ENCODE data around the gene KLK4.
A peak's percentile ranks its signal among the peaks of the same experiment; 100 is the strongest.

The KLK4 gene, protein sequence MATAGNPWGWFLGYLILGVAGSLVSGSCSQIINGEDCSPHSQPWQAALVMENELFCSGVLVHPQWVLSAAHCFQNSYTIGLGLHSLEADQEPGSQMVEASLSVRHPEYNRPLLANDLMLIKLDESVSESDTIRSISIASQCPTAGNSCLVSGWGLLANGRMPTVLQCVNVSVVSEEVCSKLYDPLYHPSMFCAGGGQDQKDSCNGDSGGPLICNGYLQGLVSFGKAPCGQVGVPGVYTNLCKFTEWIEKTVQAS

DNA sequence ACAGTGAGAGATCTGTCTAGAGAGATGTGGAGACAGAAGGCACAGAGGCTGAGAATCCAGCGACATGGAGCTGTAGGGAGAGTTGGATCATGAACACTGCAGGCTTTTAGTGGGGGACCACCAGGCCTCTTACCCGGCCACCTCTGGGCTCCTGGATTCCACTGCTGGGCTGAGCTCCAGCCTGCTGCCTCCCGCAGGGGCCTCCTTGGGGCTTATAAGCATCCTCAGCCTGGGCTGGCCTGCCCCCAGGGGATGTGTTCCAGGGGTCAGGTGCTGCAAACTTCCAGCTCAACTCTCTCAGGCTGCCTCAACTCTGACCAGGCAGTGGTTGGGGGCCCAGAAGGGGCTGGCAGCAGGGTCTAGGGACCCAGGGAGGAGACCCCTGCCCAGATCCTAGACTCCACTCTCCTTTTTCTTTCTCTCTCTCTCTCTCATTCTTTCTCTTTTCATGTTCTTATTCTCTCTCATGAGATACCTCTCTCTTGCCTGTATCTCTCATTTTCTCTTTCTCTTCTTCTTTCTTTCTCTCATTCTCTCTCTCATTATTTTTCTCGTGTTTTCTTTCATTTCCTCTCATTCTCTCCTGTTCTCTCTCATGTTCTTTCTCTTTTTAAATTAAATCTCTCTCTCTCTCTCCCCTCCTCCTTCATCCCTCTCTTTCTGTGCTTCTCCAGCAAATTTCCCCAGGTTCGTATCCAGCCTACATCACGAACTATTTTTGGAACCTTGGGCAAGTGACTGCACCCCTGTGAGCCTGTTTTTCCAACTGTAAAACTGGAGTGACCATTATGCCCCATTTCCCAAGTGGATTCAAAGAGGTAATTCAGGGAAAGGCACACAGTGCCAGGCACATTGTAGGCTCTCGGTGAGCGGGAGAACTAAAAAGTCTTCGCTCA is at the start of gene KLK4:
Gene KLK4, minus strand, starts transcription at position 190 of the 896 bp plus-strand sequence. CDS start 657 bp downstream, outside the sequence.
- DNase-seq (ENCODE audit: low read depth), result no peak

DNA sequence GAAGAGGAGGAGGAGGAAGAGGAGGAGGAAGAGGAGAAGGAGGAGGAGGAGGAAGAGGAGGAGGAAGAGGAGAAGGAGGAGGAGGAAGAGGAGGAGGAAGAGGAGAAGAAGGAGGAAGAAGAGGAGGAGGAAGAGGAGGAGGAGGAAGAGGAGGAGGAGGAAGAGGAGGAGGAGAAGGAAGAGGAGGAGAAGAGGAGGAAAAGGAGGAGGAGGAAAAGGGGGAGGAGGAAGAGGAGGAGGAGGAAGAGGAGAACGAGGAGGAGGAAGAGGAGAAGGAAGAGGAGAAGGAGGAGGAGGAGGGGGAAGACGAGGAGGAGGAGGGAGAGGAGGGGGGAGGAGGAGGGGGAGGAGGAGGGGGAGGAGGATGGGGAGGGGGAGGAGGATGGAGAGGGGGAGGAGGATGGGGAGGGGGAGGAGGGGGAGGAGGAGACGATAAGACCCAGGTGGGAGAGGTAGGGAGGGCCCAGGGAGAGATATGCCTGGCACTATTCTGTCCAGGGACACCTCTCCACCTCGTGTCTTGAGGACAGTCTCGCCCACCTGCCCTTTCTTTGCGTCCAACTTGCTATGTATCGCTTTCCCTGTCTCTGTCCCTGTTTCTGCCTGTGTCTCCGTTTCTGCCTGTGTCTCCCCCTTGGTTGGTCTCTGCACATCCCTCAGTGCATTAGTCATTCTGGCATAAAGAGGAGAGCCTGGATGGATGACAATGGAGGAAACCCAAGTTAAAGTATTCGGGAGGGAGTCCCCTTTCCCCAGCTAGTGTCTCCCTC is 48.7 kb upstream of the KLK4 start:
- DNase-seq (ENCODE audit: low read depth), result no peak

DNA sequence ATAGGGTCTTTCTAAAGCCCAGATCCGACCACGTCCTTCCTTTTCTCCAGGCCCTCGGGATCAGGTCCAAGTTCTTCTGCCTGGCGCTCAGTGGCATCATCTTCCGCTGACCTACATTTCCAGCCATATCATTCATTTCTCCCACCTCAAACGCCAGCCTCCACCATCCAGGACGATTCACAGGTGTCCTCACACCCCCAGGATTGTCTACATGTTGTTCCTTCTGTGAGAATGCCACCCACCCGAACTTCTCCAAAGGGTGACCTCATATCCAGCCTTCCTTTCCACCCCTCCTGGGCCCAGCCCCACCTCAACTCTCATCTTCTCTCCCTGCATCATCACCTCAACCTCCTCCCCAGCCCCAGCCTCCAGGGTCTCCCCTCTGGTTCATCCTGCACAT is 46.4 kb upstream of the KLK4 start:
- DNase-seq (ENCODE audit: low read depth), result no peak

DNA sequence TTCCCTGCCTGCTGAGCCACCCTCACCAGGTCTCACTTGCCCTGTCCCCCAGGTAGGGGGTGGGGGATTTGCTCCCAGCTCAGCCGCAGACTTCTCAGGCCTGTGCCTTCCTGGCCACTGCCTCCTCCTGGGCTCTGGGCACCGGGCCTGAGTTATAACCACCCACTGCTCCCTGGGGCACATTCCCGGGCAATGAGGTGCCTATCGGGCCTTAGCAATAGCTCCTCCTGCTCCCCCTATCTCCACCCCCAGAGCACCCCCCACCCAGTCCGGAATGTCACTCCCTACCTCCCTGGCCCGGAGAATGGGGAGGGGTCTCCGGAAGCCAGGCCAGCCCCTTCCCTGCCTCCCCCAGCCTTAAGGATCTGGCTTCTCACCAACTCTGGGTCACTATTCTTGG is 41.7 kb upstream of the KLK4 start, which contains the start of gene KLK5:
Gene KLK5, minus strand, starts transcription at position 129 of the 400 bp plus-strand sequence. CDS start 381 bp downstream, outside the sequence.
- DNase-seq (ENCODE audit: low read depth), result no peak

DNA sequence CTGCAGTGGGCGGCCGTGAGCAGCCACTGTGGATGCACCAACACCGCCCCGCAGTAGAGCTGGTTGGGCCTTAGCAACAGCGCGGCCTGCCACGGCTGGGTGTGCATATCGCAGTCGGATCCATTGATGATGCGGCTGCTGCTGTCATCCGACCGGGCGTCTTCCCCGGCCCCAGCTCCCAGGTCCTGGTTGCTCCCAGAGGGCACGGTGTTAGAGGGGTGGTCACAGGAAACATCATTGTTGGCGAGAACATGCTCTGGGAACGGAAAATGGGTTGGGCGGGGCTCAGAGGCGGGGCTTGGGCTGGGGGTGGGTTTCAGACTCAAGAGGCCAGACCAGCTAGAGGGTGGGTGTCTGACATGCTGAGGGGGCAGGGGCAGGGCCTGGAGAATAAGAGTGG is 38.7 kb upstream of the KLK4 start:
- DNase-seq (ENCODE audit: low read depth), result no peak

DNA sequence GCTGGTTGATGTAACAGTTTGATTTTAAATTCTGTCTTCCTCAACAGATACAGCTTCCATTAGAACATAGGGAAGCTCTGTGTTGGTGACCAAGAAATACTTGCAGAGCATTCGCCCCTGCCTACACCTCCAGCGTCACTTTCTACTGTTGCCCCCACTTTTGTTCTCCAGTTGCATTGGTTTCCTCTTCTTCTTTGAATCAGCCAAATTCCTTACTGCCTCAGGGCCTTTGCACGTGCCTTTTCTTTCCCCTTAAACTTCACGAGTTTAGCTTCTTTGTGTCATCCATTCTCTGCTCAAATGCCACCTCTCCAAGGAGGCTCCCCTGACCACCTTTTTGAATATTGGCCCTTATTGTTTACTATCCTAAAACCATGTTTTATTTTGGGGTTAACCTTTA is 35.9 kb upstream of the KLK4 start:
- DNase-seq (ENCODE audit: low read depth), result no peak

DNA sequence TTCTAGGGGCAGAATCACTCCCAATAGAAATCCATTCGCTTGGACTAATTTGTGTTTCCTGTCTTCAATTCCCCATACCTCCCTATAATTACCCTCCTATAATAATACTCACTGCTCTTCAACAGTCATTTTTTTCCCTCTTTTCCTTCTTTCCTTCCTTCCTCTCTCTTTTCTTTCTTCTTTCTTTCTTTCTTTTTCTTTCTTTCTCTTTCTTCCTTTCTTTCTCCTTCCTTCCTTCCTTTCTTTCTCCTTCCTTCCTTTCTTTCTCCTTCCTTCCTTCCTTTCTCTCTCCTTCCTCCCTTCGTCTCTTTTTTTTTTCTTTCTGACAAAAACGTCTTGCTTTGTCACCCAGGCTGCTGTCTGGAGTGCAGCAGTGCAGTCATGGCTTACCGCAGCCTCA is 33.6 kb upstream of the KLK4 start:
- no peak for DNase-seq (ENCODE audit: low read depth)

DNA sequence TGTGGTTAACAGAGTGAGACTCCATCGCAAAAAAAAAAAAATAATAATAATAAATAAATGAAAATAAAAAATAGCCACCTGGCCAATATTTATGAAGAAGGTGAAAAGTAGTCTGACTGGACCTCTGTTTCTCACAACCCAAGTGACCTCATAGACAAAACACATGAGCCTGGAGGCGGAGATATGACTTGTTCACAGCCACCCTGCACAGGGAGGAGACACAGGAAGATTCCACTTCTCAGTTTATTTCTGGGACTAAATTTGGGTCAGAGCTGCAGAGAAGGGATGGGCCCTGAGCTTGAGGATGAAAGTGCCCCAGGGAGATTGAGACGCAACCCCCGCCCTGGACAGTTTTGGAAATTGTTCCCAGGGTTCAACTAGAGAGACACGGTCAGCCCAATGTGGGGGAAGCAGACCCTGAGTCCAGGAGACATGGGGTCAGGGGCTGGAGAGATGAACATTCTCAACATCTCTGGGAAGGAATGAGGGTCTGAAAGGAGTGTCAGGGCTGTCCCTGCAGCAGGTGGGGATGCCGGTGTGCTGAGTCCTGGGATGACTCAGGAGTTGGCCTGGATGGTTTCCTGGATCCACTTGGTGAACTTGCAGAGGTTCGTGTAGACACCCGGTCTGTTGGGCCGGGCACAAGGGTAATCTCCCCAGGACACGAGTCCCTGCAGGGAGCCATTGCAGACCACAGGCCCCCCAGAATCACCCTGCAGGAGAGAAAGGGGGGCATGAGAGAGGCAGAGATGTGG is 32.1 kb upstream of the KLK4 start:
- no peak for DNase-seq (ENCODE audit: low read depth)

DNA sequence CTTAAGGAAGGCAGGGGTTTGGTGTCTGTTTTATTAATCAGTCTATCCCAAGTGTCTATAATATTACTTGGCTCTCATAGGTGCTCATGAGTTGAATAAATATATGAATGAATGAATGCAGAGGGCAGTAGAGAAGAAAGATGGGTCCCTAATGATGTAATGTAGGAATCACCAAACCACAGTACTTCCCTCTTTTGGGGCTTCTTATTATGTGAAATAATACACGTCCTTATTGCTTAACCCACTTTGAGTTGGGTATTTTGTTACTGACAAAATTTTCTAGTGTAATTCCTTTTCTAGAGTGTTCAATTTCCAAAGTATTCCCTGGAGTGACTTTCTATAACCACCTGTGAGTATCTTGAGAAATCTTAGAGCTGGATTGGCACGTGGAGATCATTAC is 28.4 kb upstream of the KLK4 start:
- DNase-seq (ENCODE audit: low read depth), result no peak

DNA sequence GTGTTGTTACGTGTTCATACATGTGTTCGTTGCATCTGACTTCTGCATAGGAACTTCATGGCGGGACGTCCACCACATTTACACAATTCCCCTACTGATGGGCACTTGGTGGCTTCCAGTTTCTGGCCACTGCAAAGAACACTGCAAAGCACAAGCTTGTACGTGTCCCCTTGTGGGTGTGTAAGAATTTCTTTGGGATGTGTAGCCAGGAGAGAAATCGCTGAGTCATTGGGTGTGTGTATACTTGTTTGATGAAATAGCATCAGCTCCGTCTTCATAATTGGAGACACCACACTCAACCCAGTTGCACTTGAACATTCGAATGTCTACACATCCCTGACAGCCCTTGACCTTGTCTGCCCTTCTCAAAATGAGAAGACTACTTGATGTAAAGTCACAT is 22.4 kb upstream of the KLK4 start:
- DNase-seq (ENCODE audit: low read depth), result no peak

DNA sequence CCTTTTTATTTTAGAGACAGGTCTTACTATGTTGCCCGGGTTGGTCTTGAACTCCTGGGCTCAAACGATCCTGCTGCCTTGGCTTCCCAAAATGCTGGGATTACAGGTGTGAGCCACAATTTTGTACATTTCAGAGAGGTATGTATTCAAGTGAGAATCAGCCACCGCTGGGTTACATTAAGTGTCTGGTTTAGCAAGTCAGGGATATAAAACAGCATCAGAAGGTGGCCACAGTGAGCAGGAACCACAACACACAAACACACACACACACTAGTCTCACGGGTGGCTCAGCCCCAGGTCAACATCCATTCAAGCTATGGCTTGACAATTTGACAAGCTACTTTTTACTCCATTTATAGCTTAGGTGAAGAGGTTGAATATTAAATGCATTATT is 21.5 kb upstream of the KLK4 start:
- DNase-seq (ENCODE audit: low read depth), result no peak

DNA sequence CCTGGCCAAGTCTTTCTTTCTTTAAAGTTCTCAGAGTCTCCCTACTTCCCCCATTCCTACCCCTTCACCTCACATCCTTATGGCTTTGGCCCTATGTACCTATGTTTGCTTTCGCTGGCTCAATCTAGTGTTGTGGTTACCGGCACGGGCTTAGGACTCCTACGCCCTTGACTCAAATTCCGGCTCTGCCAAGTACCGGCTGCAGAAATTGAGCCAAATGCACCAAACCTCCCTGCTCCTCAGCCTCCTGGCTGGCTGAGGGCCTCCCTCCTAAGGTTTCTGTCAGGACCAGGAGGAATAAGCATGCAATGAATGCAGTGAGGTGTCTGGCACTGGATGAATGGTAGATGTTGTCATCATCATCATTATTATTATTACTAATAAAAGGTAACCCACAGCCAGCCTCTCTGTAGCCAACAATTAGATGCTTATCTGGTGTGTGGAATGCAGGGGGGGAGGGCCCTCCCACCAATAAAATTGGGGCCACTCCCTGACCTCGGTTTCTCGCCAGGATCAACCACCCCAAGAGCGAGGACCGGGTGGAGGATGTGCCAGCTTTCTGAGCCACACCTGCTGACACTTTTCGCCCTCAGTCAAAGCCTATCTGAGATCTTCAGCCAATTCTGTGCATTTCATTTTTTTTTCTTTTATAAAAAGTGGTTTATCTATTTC is 21.0 kb upstream of the KLK4 start:
- DNase-seq (ENCODE audit: low read depth), result no peak

DNA sequence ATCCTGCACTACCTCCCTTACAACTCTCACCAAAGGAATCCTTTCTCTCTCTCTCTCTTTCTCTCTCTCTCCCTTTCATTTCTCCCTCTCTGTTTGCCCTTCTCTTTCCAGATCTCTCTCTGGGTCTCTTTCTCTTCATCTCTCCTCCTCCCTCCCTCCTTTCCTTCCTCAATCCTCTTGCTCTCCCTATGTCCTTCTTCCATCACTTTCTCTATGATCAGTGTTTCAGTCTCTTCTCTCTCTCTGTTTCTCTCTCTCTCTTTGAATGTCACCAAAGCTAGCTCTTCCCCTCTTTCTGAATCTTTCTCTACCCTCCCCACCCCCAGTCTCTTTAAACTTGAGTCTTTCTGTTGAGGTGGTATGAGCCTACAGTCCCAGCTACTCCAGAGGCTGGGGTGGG is 19.8 kb upstream of the KLK4 start:
- DNase-seq (ENCODE audit: low read depth), result no peak

DNA sequence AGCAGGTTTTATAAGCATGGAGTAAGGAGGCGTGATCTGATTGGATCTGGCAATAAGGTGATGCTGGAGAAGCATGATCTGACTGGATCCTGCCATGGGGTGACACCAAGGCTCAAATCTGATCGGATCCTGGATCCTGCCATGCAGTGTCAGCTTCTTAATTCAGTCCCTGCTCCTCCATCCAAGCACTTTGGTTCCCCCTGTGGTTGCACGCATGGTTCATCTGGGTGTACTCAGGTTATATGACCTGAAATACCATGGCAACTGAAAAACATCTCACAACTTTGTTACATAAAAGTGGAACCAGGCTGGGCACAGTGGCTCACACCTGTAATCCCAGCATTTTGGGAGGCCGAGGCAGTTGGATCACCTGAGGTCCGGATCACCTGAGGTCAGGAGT is 17.6 kb upstream of the KLK4 start:
- no peak for DNase-seq (ENCODE audit: low read depth)

DNA sequence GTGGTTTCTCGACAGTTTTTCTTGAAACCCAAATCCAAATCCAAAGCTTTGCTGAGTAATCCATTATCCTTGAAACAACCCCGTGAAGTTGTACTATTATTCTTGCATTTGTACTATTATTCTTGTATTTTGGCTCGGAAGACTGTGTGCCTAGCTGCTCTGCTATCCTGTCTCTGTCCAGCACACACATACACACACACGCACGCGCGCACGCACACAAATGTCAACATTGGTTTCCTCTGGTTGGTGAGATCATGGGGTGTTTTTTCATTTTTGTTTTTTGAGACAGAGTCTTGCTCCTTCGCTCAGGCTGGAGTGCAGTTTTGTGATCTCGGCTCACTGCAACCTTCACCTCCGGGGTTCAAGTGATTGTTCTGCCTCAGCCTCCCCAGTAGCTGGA is 14.9 kb upstream of the KLK4 start:
- no peak for DNase-seq (ENCODE audit: low read depth)

DNA sequence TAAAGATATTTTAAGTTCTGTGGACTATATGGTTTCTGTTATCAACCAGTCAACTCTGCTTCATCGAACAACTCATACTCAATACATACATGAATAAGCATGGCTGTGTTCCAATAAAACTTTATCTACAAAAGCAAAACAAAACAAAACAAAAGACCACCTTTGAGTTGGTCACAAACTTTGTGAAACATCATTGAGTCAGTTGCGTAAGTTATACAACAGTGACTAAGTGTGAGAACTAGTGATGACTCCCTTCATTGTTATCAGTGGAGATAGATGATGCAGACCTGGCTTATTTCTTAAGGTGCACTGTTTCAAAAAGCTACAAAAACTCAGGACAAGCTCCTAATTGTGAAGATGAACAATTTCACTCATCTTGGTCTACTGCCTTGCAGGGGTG is 14.5 kb upstream of the KLK4 start:
- no peak for DNase-seq (ENCODE audit: low read depth)

DNA sequence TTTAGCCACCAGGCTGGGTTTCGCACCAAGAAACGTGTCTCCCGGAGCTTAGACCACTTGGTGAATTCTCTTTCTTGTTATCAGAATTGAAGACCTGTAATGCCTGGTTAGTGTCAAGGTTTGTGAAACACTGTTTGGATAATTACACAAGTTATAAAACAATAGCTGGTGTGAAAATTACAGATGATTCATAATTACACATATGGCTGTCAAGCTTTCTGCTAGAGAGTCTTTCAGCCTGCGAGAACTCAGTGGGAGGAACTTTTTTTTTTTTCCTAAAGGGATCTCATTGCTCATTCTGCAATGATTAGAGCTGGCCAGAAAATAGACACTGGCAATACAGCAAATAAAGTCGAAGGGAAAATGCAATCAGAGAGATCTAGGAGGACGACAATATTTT is 13.4 kb upstream of the KLK4 start:
- DNase-seq (ENCODE audit: low read depth), result no peak

DNA sequence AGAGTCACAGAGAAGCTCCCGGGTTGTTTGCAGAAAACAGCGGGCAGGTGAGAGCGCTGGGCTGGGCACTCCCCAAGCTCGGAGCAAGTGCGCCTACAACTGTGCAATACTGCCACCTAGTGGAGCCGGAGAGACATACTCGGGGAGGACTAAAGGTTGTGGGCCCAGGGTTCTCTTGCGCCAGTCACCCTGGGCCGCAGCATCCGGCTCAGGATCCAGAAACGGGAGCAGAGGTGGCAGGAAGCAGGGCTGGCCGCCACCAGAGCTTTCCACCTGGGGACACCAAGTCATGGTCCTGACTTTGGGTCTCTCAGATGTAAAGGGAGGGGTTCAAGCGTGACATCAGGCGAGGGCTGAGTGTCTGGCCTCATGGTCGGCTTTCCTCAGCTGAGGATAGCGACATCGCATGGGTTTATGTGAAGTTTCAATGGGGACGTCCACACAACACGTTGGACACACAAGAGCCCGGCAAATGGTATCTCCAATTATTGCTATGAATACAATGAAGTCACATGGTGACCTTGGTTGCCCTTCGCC is 11.2 kb upstream of the KLK4 start:
- peak; percentile 43 for DNase-seq (ENCODE audit: low read depth)

DNA sequence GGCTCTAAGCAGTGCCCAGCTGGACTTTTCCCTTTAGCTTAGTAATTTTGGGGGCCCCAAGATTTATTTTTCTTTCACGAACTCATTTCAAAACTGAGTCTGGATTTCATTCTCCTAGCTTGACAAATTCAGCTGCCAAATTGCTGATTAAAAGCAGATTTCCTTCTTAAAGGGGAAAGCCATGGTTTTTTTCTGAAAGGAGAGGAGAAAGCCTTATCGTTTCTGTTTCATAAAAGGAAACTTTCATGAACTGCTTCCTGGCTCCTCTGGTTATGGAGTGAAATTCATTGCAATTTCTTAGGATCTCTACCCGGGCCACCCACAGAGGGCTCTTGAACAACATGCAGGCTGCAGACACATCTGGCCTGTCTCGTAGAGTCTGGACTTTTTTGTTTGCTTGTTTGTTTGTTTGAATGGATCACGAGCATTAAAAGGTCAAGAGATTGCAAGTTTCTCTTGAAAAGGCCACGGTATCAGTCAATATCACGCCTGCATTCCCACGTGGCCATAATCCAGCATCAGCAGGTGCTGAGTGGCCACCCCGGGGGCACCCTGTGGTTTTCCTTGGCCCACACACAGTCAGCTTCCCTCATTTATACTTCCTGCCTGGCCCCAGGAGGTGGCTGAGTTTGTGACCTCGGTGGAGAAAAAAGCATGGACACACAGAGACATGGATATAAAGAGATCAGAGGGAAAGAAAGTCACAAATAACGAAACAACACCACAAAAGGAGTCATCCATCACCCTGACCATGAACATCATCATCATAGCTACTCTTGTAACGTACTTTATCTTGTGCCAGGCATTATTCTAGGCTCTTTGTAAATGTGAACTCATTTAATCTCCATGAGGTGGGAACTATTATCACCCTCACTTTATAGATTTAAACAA is 10.5 kb upstream of the KLK4 start:
- no peak for DNase-seq (ENCODE audit: low read depth)

DNA sequence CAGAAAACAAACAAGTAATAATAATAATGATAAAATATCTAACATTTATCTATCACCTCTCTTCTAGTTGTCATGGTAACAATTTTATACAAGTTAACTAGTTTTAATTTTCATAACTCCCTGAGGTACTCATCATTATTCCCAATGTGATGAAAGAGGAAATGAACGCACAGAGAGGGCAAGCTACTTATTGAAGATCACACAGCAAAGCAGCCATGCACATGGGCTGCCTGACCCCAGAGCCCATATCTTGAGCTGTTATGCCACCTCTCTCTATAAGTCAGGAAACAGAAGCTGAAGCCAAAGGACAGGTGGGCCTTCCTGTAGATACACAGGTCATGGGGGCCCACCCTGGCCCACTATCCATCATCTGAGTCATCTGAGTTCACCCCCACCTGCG is 4.9 kb upstream of the KLK4 start:
- DNase-seq (ENCODE audit: low read depth), result no peak

All from stromal cell of bone marrow (primary cell).